GM18861 (cell line): ENCODE data around the gene ZNF230.

Source experiments
- ATAC-seq: cut with Tn5 transposase; IDR thresholded peaks from one replicate; pipeline ENCODE4 v1.9.1; 2021; ENCODE audit not compliant: unreplicated experiment

ZNF230 gene

DNA sequence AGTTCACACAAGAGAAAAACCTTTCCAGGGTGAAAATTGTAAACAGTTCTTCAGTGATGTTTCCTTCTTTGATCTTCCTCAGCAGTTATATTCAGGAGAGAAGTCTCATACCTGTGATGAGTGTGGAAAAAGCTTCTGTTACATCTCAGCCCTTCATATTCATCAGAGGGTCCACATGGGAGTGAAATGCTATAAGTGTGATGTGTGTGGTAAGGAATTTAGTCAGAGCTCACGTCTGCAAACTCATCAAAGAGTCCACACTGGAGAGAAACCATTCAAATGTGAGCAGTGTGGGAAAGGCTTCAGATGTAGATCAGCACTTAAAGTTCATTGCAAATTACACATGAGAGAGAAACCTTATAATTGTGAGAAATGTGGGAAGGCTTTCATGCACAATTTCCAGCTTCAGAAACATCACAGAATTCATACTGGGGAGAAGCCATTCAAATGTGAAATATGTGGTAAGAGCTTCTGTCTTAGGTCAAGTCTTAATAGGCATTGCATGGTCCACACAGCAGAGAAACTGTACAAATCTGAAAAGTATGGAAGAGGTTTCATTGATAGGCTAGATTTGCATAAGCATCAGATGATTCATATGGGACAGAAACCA is 29.3 kb downstream of the ZNF230 start:
- ATAC-seq, result no peak

- no peak for ATAC-seq
Measured at GRCh38 chr19:44042147-44042546, 39.4 kb downstream of the ZNF230 start.

DNA sequence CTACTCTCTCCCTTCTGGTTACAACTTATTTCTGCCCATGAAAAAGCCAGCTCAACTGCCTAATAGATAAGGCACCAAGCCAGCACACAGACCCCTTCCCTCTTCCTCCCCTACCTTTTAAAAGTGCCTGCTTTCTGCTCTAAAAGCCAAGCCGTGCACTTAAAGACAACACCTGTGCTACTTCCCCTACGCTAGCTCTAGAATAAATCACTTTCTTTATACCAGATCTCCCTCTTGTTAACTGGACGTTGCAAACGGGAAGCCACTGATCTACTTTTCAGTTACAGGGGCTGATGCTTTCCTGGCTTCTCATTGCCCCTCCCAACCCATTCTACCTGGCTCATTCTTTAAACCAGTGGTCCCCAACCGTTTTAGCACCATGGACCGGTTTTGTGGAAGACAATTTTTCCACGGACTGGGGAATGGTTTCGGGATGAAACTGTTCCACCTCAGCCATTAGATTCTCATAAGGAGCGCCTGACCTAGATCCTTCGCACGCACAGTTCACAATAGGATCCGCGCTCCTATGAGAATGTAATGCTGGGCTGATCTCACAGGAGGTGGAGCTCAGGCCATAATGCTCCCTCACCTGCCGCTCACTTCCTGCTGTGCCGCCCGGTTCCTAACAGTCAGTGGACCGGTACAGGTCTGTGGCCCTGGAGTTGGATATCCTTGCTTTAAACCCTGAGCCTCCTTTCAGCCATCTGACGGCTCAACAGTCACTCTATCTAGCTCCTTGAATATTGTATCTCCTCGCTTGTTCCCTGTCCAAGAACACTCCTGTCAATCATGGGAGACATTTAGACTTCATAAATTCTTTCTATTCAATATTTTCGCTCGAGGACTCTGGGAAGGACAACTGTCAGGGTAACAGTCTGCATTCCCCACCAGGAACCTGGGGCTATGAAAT is 48.2 kb downstream of the ZNF230 start:
- no peak for ATAC-seq

- no peak for ATAC-seq
Measured at GRCh38 chr19:44051650-44052402, 49.1 kb downstream of the ZNF230 start, which contains the start of gene ZNF223. Gene ZNF223 (plus strand): TSS chr19:44052036. CDS start chr19:44055177, 3,141 bp downstream.

- no peak for ATAC-seq
Measured at GRCh38 chr19:44055870-44056269, 53.1 kb downstream of the ZNF230 start.

DNA sequence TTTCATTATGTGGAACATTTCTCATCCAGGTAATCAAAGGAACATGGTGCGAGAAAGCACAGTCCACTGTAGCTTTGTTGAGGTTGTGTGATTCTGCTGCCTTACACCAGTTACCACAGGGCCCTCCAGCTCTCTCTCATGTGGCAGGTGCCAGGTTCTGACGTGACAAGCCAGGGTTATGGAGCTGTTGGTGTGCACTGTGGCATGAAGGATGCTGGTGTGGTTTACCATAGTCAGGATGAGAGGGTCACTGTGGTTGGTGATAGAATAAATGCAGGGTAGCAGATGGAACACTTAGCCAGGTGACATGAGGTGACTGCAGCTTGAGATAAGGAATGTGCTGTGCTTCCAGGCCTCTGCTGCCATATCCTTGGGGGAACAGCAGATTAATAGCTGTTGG is 56.5 kb downstream of the ZNF230 start:
- no peak for ATAC-seq

DNA sequence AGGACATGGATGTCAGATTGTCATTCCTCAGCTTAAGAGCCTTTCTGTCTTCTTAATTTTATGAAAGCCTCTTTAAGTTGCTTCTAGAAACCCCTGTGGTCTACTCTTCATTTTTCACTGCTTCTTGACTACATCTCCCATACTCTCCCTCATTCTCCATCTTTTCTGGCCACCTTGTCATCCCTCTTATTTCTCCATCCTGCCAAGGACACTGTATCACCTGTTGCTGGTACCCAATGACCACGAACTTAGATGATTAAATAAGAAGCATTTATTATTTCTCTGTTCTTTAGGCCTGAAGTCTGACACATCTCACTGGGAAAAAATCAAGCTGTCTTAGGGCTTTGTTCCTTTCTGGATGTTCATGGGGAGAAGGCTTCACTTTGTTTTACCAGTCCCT is 58.3 kb downstream of the ZNF230 start:
- ATAC-seq, result no peak
